Activated T-helper 2 cell treated with anti-CD3 and anti-CD28 coated beads, Interferon-gamma antibody, Interleukin-2, Interleukin-4, amounts not matched to agents 10 μg/mL and 5 μg/mL and 100 μg/mL, durations not matched to agents 14 hours and 24 hours and 36 hours (primary cell): ENCODE results near the gene FAM234A. TPM values are rescaled to one million over a fixed set of nuclear protein-coding genes. Genes with fewer than 3 reads are reported as not detected.
"Not testable (repeated sequence)": the region's sequence is repeated elsewhere in the genome, so short reads cannot be mapped to it uniquely, and the experiment has no call there.

Source experiments
- DNase-seq: peaks from one replicate; pipeline ENCODE4 v3.0.0; 2021; ENCODE audit warnings: low spot score
- H3K27ac Mint-ChIP-seq: one replicate; pipeline ENCODE4 v1.8.0; 2021; ENCODE audit warnings: mixed read lengths
- H3K27me3 Mint-ChIP-seq: one replicate; pipeline ENCODE4 v1.8.0; 2021; ENCODE audit warnings: low read depth, mixed read lengths
- H3K36me3 Mint-ChIP-seq: one replicate; pipeline ENCODE4 v1.8.0; 2021; ENCODE audit warnings: low read depth, mixed read lengths
- H3K4me1 Mint-ChIP-seq: one replicate; pipeline ENCODE4 v1.8.0; 2021; ENCODE audit warnings: low read depth, mixed read lengths
- H3K4me3 Mint-ChIP-seq: one replicate; pipeline ENCODE4 v1.8.0; 2021; ENCODE audit warnings: low read depth, mild to moderate bottlenecking, moderate library complexity, mixed read lengths
- H3K9me3 Mint-ChIP-seq: one replicate; pipeline ENCODE4 v1.8.0; 2021; ENCODE audit warnings: mixed read lengths
- intact Hi-C: fragments of 100-400 bp; cut with micrococcal nuclease; formaldehyde crosslinking; loops from one replicate; pipeline ENCODE4 v1.15.1; 2023
- total RNA-seq: library from RNA; stranded (reverse); gene quantifications from 2 replicates; pipeline ENCODE4 v1.2.3, GENCODE V29; 2022

The FAM234A gene
- total RNA-seq, 1 donor from 2014 or later = 30.3 TPM

DNA sequence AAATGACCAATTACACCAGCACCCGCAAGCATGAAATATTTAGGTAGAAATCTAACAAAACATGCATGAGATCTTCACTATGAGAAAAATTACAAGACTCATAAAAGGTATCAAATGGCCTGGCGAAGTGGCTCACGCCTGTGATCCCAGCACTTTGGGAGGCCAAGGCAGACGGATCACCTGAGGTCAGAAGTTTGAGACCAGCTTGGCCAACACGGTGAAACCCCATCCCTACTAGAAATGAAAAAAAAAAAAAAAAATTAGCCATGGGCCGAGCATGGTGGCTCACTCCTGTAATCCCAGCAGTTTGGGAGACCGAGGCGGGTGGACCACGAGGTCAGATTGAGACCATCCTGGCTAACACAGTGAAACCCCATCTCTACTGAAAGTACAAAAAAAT lies 30.6 kb upstream of the FAM234A start:
- H3K4me3 Mint-ChIP-seq, DNase-seq, H3K9me3 Mint-ChIP-seq, H3K4me1 Mint-ChIP-seq, intact Hi-C loops, H3K27ac Mint-ChIP-seq, H3K27me3 Mint-ChIP-seq: not testable (repeated sequence)
- peaks cover 68% of the 10 kb centered on the region for H3K36me3 Mint-ChIP-seq

DNA sequence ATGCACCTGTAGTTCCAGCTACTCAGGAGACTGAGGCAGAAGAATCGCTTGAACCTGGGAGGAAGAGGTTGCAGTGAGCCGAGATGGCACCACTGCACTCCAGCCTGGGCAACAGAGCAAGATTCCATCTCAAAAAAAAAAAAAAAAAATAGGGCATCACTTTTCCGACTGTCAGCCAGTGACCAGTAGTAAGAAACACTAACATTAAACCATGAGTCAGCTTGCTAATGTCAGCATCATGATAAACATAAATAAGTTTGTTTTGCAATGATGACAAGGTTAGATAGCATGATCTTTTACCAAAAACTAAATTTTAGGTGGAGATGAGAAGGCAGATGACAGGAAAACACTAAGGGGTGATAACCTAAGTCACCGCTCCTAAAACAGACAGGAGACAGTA lies 25.3 kb upstream of the FAM234A start:
- intact Hi-C loops, H3K27ac Mint-ChIP-seq, H3K4me1 Mint-ChIP-seq, H3K9me3 Mint-ChIP-seq, H3K27me3 Mint-ChIP-seq, DNase-seq, H3K4me3 Mint-ChIP-seq: not testable (repeated sequence)
- peaks cover 56% of the 10 kb centered on the region for H3K36me3 Mint-ChIP-seq

DNA sequence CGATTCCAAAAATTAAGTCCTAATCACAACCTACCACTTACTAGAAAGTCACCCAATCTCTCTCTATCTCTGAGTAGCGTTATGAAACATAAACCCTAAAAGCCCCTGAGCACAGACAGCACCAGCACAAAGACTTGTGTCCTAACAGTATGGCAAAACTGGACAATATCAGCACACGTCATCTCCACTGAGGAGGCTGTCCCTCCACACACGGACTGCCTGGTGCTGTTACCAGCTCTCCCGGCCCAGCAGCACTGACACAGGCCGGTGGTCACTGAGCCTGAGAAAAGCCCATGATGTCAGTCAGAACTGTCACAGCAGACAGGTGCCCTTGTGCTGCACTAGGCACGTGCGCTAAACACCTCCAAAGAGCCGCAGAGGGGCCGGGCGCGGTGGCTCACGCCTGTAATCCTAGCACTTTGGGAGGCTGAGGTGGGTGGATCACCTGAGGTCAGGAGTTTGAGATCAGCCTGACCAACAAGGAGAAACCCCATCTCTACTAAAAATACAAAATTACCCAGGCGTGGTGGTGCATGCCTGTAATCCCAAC lies 22.9 kb upstream of the FAM234A start:
- H3K4me1 Mint-ChIP-seq, intact Hi-C loops, H3K4me3 Mint-ChIP-seq, H3K27me3 Mint-ChIP-seq, H3K9me3 Mint-ChIP-seq, DNase-seq, H3K27ac Mint-ChIP-seq: not testable (repeated sequence)
- peaks cover 45% of the 10 kb centered on the region for H3K36me3 Mint-ChIP-seq

DNA sequence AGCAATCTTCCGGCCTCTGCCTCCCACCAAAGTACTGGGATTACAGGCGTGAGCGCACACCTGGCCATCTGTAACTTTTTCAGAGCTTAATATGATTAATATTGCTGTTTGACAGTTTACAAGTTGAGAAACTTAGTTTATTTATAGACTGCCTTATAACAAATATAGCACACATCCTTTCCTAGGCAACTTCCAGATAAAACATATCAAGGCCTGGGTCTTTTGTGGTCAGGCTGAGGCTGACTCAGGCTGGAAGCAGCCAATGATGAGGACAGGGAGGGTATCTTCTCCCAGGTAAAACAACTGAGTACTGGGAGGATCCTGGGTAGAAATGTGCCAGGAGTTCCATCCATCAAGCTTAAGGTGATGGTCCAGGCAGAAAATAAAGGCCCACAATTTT lies 21.6 kb upstream of the FAM234A start:
- H3K4me3 Mint-ChIP-seq = no peak overlapping the region
- H3K4me1 Mint-ChIP-seq = no peaks in the 10 kb centered on the region
- intact Hi-C loops = no loop called here
- DNase-seq = no peak
- H3K27ac Mint-ChIP-seq = no peak overlapping the region
- peaks cover 39% of the 10 kb centered on the region for H3K36me3 Mint-ChIP-seq
- H3K9me3 Mint-ChIP-seq = no peaks in the 10 kb centered on the region
- no peaks in the 10 kb centered on the region for H3K27me3 Mint-ChIP-seq

DNA sequence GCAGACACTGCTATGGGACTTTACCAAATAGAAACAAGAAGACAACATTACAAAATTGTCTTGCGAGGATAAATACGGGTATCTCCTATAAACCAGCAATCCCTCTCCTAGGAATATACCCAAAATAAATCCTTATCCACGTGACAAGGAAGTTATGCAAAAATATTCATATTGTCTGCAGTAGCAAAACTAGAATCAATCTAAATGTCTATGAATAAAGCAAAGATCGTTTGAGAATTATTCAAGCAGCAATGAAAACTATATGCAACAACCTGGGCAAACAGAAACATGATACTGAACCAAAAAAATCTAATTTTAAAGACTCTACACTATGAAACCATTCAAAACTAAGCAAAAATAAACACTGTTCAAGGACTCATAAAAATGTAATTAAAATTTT lies 14.6 kb upstream of the FAM234A start:
- H3K27me3 Mint-ChIP-seq = no peaks in the 10 kb centered on the region
- peaks cover 6% of the 10 kb centered on the region for H3K4me1 Mint-ChIP-seq
- intact Hi-C loops = no loop called here
- peaks cover 51% of the 10 kb centered on the region for H3K36me3 Mint-ChIP-seq
- no peak overlapping the region for H3K27ac Mint-ChIP-seq
- DNase-seq = no peak
- H3K4me3 Mint-ChIP-seq = no peak overlapping the region
- H3K9me3 Mint-ChIP-seq = no peaks in the 10 kb centered on the region

DNA sequence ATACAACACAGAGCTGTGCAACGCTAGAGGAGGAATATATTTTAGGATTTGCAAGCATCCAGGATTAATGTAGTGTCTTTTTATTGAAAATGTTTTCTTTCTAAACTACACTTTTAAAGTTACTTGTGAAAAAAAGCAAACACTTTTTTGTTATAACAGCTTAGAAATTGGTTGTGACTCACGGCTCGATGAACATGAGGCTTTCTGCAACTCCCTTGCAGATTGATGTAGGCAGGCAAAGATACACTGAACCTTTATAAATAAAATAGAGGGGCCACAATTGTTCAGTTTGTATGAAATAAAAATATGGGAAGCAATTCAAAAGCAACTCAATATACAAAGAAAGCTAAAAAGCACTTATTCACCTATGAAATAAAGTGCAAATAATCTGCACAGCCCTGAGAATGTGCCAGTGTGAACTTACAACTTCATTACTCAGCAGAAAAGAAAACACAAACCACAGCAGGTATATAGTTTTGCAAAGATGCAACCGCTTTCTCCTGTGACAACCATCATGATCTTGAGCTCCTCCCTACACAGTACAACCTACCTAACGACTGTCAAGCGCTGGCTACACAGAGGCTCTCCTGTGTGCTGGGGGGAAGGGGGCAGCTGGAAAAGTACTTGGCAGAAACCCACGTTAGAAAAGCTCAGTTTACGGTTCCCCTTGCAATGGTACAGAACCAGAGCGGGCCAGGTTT lies 6.3 kb upstream of the FAM234A start:
- peaks cover 24% of the 10 kb centered on the region for H3K4me1 Mint-ChIP-seq
- H3K4me3 Mint-ChIP-seq = peak overlapping the region; percentile 87
- intact Hi-C loops = no loop called here
- peaks cover 43% of the 10 kb centered on the region for H3K36me3 Mint-ChIP-seq
- H3K9me3 Mint-ChIP-seq = no peaks in the 10 kb centered on the region
- DNase-seq = no peak
- H3K27me3 Mint-ChIP-seq = no peaks in the 10 kb centered on the region
- peak overlapping the region; percentile 70 for H3K27ac Mint-ChIP-seq

DNA sequence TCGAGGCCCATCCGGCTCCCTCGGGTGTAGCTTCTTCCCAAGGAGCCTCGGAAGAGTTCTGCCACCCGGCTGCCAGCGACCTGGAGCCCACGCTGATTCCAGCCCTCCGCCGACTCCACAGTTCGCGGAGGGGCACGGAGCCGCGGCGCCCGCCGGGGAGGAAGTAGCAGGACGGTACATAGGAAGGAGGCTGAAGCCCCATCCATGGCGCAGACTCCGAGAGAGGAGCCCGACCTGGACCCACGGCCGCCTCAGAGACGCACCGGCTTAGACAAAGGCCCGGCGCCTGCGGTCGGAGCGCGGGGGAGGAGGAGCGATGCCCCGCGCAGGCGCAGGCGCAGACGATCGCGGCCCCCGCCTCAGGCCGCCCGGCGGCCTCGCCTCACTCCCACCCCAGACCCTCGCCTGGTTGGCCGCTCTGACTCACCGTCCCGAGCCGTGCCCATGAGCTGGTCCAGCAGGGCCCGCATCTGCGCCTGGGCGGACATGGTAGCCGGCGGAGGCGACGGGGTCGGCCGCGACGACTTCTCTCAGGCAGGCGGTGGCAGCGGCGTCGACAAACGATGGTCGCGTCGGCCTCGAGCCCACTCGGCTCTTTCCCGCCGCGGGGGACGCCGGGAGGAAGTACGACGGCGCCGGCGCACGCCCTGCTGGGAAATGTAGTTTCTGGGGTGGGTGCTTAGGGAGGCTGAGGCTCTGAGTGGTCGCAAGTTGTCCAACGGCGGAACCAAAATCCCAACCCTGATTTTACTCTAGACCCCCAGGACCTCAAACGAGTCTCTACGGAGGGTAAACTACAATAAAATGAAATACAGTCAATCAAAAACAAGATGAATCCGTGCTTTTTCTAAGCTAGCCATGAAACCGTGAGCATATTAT lies 5.5 kb upstream of the FAM234A start, which contains the start of gene LUC7L:
Gene LUC7L, minus strand, starts transcription at position 598 of the 879 bp plus-strand sequence. Its CDS starts 110 bp downstream, at position 488.
- H3K9me3 Mint-ChIP-seq = no peaks in the 10 kb centered on the region
- peak within 1 kb of the TSS; percentile 87 for H3K4me3 Mint-ChIP-seq
- H3K27me3 Mint-ChIP-seq = no peaks in the 10 kb centered on the region
- intact Hi-C loops = no loop called here
- peaks cover 24% of the 10 kb centered on the region for H3K4me1 Mint-ChIP-seq
- peaks cover 39% of the 10 kb centered on the region for H3K36me3 Mint-ChIP-seq
- peak within 1 kb of the TSS; percentile 85 for H3K27ac Mint-ChIP-seq
- peak; percentile 82 for DNase-seq

DNA sequence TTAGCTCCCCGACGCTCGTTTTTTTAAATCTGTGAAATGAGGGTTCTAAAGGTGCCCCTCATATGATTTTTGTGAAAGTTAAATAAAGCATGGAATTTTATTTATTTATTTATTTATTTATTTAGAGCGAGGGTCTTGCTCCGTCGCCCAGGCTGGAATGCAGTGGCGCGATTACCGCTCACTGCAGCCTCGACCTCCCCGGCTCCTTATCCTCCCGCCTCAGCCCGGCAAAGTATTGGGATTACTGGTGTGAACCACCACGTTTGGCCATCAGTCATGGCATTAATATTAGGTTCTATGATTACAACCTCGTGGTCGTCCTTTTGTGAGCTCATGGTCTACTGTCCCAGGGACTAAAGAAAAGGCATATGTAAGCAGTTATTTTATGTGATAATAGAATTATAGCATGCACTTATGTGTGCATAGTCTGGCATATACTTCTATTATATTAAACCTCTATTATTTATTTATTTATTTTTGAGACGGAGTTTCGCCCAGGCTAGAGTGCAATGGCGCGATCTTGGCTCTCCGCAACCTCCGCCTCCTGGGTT lies 4.8 kb upstream of the FAM234A start:
- no peak for DNase-seq
- intact Hi-C loops = no loop called here
- peaks cover 24% of the 10 kb centered on the region for H3K4me1 Mint-ChIP-seq
- no peaks in the 10 kb centered on the region for H3K27me3 Mint-ChIP-seq
- H3K36me3 Mint-ChIP-seq = peaks cover 37% of the 10 kb centered on the region
- peak overlapping the region; percentile 74 for H3K4me3 Mint-ChIP-seq
- peak overlapping the region; percentile 62 for H3K27ac Mint-ChIP-seq
- no peaks in the 10 kb centered on the region for H3K9me3 Mint-ChIP-seq

DNA sequence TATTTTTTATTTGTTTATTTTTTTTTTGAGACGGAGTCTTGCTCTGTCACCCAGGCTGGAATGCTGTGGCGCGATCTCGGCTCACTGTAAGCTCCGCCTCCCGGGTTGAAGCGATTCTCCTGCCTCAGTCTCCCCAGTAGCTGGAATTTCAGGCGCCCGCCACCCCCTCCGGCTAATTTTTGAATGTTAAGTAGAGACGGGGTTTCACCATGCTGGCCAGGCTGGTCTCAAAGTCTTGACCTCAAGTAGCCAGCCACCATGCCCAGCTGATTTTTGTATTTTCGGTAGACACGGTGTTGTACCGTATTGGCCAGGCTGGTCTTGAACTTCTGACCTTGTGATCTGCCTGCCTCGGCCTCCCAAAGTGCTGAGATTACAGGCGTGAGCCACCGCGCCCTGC lies 4.3 kb upstream of the FAM234A start:
- peaks cover 33% of the 10 kb centered on the region for H3K36me3 Mint-ChIP-seq
- DNase-seq, intact Hi-C loops, H3K9me3 Mint-ChIP-seq, H3K27me3 Mint-ChIP-seq, H3K27ac Mint-ChIP-seq: not testable (repeated sequence)
- peaks cover 26% of the 10 kb centered on the region for H3K4me1 Mint-ChIP-seq
- peak overlapping the region; percentile 21 for H3K4me3 Mint-ChIP-seq

- Mint-ChIP-seq H3K4me1 (peaks cover 29% of the 10 kb centered on the region), H3K36me3 (peaks cover 28% of the 10 kb centered on the region), H3K27ac (no peak overlapping the region), H3K9me3 (no peaks in the 10 kb centered on the region), H3K4me3 (peak overlapping the region; percentile 30), H3K27me3 (no peaks in the 10 kb centered on the region)
- no peak for DNase-seq
- intact Hi-C loops = no loop called here
Measured at GRCh38 chr16:230949-231348, 3.7 kb upstream of the FAM234A start.

DNA sequence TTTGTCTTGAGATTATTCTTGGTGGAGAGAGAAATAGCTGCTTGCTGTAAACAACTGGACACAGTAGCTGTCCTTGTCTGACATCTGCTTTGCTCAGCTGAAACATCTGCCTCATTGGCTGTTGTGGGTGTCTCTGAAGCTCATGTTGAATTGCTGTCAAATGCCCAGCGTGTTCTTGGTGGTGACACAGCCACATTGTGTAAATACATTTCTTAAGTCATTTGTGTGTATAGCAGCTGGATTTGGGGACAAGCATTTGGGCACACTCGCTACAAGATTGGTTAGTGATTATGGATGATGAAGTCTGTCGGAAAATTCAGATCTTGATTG lies 5.3 kb downstream of the FAM234A start:
- intact Hi-C loops = no loop called here
- DNase-seq = no peak
- no peaks in the 10 kb centered on the region for H3K9me3 Mint-ChIP-seq
- H3K36me3 Mint-ChIP-seq = peaks cover 5% of the 10 kb centered on the region
- no peak overlapping the region for H3K27ac Mint-ChIP-seq
- no peaks in the 10 kb centered on the region for H3K27me3 Mint-ChIP-seq
- H3K4me1 Mint-ChIP-seq = peaks cover 19% of the 10 kb centered on the region
- H3K4me3 Mint-ChIP-seq = no peak overlapping the region

GRCh38 chr16:240559-240958 lies 5.9 kb downstream of the FAM234A start:
- no peak for DNase-seq
- Mint-ChIP-seq H3K27ac (no peak overlapping the region), H3K4me3 (no peak overlapping the region), H3K36me3 (peaks cover 5% of the 10 kb centered on the region), H3K9me3 (no peaks in the 10 kb centered on the region), H3K27me3 (no peaks in the 10 kb centered on the region), H3K4me1 (peaks cover 15% of the 10 kb centered on the region)
- intact Hi-C loops = no loop called here

GRCh38 chr16:242281-242680 lies 7.7 kb downstream of the FAM234A start:
- Mint-ChIP-seq H3K4me3 (no peak overlapping the region), H3K9me3 (no peaks in the 10 kb centered on the region)

More at GRCh38 chr16:242281-242680, 7.7 kb downstream of the FAM234A start:
- peaks cover 1% of the 10 kb centered on the region for H3K36me3 Mint-ChIP-seq
- no peak for DNase-seq
- H3K27me3 Mint-ChIP-seq = no peaks in the 10 kb centered on the region
- intact Hi-C loops = no loop called here
- no peak overlapping the region for H3K27ac Mint-ChIP-seq
- H3K4me1 Mint-ChIP-seq = peaks cover 11% of the 10 kb centered on the region
